GM13976 (cell line): ENCODE data around the gene GSG1L.

Experiments used
- DNase-seq: peaks from one replicate; pipeline ENCODE4 v3.0.0; 2012; ENCODE audit warnings: low spot score
- in situ Hi-C: fragments of 300-500 bp; cut with MboI; formaldehyde crosslinking; loops from one replicate; pipeline ENCODE4 v1.12.0; 2022; ENCODE audit warnings: low sequenced_read_pairs, mixed read lengths, inconsistent platforms; ENCODE audit not compliant: unreplicated experiment
- TF ChIP-seq, protein P1 (sequence below): IDR thresholded peaks from 2 replicates; pipeline ENCODE4 v1.5.1; 2012; ENCODE audit warnings: borderline replicate concordance, mild to moderate bottlenecking; ENCODE audit not compliant: insufficient read depth; ENCODE audit errors: extremely low read depth, missing control alignments, control extremely low read depth

The GSG1L gene

DNA sequence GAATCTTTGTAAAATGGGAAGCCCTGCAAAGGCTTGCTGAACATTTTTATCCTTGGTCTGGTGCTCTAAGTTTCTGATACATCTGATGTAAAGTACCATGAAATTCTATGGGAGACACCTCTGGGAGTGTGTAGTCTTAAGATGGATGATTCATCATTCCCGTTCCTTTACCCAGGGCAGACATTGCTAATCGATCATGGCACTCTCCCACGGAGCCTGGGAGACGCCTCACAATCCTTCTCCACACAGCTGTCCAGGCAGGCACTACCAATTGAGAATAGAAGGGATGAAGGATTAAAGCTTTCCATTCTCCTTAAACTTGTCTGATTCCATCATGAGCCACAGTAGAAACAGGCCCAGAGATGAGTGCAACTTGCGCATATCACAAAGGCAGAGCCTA, 144.8 kb downstream of the GSG1L start:
- TF ChIP-seq, protein P1, sequence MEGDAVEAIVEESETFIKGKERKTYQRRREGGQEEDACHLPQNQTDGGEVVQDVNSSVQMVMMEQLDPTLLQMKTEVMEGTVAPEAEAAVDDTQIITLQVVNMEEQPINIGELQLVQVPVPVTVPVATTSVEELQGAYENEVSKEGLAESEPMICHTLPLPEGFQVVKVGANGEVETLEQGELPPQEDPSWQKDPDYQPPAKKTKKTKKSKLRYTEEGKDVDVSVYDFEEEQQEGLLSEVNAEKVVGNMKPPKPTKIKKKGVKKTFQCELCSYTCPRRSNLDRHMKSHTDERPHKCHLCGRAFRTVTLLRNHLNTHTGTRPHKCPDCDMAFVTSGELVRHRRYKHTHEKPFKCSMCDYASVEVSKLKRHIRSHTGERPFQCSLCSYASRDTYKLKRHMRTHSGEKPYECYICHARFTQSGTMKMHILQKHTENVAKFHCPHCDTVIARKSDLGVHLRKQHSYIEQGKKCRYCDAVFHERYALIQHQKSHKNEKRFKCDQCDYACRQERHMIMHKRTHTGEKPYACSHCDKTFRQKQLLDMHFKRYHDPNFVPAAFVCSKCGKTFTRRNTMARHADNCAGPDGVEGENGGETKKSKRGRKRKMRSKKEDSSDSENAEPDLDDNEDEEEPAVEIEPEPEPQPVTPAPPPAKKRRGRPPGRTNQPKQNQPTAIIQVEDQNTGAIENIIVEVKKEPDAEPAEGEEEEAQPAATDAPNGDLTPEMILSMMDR = no peak
- in situ Hi-C loops = no loop called here
- DNase-seq = no peak

GRCh38 chr16:27917949-27918348, 145.6 kb downstream of the GSG1L start:
- no peak for DNase-seq
- in situ Hi-C loops = no loop called here
- TF ChIP-seq, protein P1 = no peak

- DNase-seq = no peak
- TF ChIP-seq, protein P1 = no peak
- in situ Hi-C loops = no loop called here
These were observed 152.0 kb downstream of the GSG1L start for GRCh38 chr16:27911486-27911885.

- DNase-seq = no peak
- TF ChIP-seq, protein P1 = no peak
- in situ Hi-C loops = no loop called here
These were observed 156.0 kb downstream of the GSG1L start for GRCh38 chr16:27907457-27907972.

GRCh38 chr16:27906883-27907282, 156.6 kb downstream of the GSG1L start:
- in situ Hi-C loops = no loop called here
- TF ChIP-seq, protein P1 = no peak
- no peak for DNase-seq

DNA sequence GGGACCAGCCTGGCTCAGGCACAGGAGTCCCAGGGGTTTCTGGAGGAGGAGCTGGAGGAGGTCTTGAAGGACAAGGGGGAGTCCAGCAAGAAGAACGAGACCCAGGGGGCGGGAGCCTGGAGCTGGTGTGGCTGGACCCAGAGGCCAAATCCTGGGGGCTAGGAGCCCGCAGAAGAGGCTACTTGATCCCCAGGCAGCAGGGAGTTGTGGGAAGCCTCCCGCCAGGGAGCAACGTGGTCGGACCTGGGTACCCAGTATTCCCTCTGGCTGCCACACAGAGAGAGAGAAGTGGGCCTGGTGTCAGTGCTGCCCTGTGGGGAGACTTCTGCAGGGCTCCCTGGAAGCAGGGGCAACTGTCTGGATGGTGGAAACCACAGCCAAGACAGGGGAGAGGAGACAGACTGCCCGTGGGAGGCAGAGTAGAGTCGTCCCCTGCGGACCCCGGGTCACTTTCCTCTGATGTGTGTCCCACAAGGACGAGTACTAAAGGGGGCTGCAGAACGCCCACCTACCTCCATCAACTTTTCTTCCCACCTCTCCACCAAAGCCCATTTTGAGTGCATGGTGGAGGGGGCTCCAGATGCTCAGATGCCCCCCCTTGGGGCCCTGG, 160.4 kb downstream of the GSG1L start:
- no peak for DNase-seq
- TF ChIP-seq, protein P1 = no peak
- in situ Hi-C loops = no loop called here
